ENCODE results near the gene ZNF644. TPM values are rescaled to one million over a fixed set of nuclear protein-coding genes. Genes with fewer than 3 reads are reported as not detected.
A peak's percentile ranks its signal among the peaks of the same experiment; 100 is the strongest.
"Not testable (repeated sequence)": the region's sequence is repeated elsewhere in the genome, so short reads cannot be mapped to it uniquely, and the experiment has no call there.

Gene ZNF644
- total RNA-seq, 8 experiments from 2014 or later, result 33.9 to 125 (median 103) TPM

- in situ Hi-C loops (cut with MboI; ENCODE audit: low pct_unique_long_range_greater_than_20kb in 2 of 9, low sequenced_read_pairs in 9 of 9, unreplicated experiment in 9 of 9); H3K4me3 ChIP-seq; H3K27ac ChIP-seq; ATAC-seq (replicated peaks in 6 of 8); H3K4me1 ChIP-seq (replicated peaks in 1 of 2): not testable (repeated sequence)
- WGBS, 10 experiments, result 0 to 61% (median 40%) methylated on average over 1 to 2 of the region's 2 CpGs; no CpG with 5 or more reads in 3 of the 10 experiments
Observed at GRCh38 chr1:91042372-91042771, 20.5 kb upstream of the ZNF644 start.

DNA sequence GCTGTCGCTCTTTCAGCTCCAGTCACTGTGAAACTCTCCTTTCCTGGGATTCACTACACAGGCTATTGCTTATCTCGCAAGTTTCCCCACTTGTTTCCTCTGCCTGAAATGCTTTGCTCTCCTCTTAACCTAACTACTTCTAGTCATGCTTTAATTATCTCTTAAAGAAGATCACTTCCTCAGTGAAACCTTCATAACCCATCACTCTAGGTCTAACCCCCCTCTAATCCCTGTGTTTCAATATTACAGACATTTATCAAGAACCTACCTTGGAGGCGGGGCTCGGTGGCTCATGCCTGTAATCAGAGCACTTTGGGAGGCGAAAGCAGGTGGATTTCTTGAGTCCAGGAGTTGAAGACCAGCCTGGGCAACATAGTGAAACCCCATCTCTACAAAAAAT, 16.7 kb upstream of the ZNF644 start:
- no peaks in the 10 kb centered on the region for H3K4me1 ChIP-seq (replicated peaks in 1 of 2)
- 38 to 96% (median 88%) methylated on average over 1 to 5 of the region's 5 CpGs; no CpG with 5 or more reads in 1 of the 10 experiments for WGBS, 10 experiments
- ATAC-seq (replicated peaks in 6 of 8), result no peak
- H3K27ac ChIP-seq, result no peak overlapping the region
- no peak overlapping the region for H3K4me3 ChIP-seq
- in situ Hi-C loops (cut with MboI; ENCODE audit: low pct_unique_long_range_greater_than_20kb in 2 of 9, low sequenced_read_pairs in 9 of 9, unreplicated experiment in 9 of 9), result no loop called here

GRCh38 chr1:91036894-91037829, 15.3 kb upstream of the ZNF644 start:
- Histone ChIP-seq H3K4me1 (replicated peaks in 1 of 2) (no peaks in the 10 kb centered on the region), H3K4me3 (no peak overlapping the region), H3K27ac (no peak overlapping the region)
- 21 to 100% (median 84%) methylated on average over 3 to 4 of the region's 4 CpGs for WGBS, 10 experiments
- in situ Hi-C loops (cut with MboI; ENCODE audit: low pct_unique_long_range_greater_than_20kb in 2 of 9, low sequenced_read_pairs in 9 of 9, unreplicated experiment in 9 of 9), result no loop called here
- ATAC-seq (replicated peaks in 6 of 8), result no peak

DNA sequence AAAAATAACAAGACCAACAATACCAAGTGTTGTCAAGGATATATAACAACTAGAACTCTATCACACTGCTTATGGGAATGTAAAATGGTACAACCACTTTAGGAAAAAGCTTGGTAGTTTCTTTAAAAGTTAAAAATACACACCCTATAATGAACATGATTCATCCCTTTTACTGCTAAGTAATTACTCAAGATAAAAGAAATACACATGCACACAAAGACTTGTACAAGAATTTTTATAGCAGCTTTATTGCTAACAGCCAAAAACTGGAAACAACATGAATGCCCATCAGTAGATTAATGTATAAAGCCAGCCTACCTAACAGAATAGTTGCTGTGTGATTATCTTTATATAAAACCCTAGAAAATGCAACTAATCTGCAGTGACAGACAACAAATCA, 10.5 kb upstream of the ZNF644 start:
- ATAC-seq (replicated peaks in 6 of 8), result no peak
- no peaks in the 10 kb centered on the region for H3K4me1 ChIP-seq (replicated peaks in 1 of 2)
- H3K27ac ChIP-seq, result no peak overlapping the region
- in situ Hi-C loops (cut with MboI; ENCODE audit: low pct_unique_long_range_greater_than_20kb in 2 of 9, low sequenced_read_pairs in 9 of 9, unreplicated experiment in 9 of 9), result no loop called here
- H3K4me3 ChIP-seq, result no peak overlapping the region

DNA sequence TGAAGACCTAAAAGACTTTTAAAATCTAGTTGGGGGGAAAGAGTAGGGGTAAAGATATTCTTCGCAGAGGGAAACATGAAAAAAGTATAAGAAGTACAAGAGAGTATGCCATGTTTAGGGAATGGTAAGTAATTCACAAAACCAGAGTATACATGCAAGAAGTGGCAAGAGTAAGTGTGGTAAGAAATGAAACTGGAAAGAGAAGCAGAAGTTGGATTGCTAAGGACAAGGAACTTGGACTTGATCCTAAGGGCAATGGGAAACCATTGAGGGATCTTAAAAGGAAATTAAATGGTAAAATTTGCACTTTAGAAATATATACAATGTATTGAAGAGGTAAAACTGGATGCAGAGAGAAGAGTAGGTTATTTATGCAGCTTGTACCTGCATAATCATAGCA, 9.2 kb upstream of the ZNF644 start:
- no peak overlapping the region for H3K4me3 ChIP-seq
- 55 to 100% (median 86%) methylated on average over 1 of the region's 1 CpG; no CpG with 5 or more reads in 1 of the 10 experiments for WGBS, 10 experiments
- H3K27ac ChIP-seq, result no peak overlapping the region
- no peaks in the 10 kb centered on the region for H3K4me1 ChIP-seq (replicated peaks in 1 of 2)
- ATAC-seq (replicated peaks in 6 of 8), result no peak
- in situ Hi-C loops (cut with MboI; ENCODE audit: low pct_unique_long_range_greater_than_20kb in 2 of 9, low sequenced_read_pairs in 9 of 9, unreplicated experiment in 9 of 9), result no loop called here

DNA sequence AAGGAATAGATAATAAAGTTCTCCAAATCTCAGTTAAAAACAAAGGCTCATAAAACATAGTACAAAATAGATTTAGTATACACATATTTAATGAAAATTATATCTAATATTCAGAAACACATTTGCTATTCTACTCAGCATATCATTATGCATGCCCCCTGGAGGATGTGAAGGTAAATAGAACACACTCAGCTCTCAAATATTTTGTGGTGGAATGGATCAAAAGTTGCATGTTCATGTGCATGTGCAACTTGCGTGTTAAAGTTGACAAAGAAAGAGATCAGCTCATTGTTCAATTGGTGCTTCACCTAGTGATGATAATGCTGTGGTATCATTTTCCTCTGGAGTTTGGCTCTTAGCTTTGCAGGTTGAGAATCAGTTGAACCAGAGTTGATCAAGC, 4.9 kb upstream of the ZNF644 start:
- in situ Hi-C loops (cut with MboI; ENCODE audit: low pct_unique_long_range_greater_than_20kb in 2 of 9, low sequenced_read_pairs in 9 of 9, unreplicated experiment in 9 of 9), result no loop called here
- peaks cover 5 to 6% of the 10 kb centered on the region in 2 donors for H3K4me1 ChIP-seq (replicated peaks in 1 of 2)
- no peak for ATAC-seq (replicated peaks in 6 of 8)
- H3K27ac ChIP-seq, result no peak overlapping the region
- WGBS, 10 experiments, result 56 to 93% (median 82%) methylated on average over 1 of the region's 1 CpG; no CpG with 5 or more reads in 2 of the 10 experiments
- no peak overlapping the region for H3K4me3 ChIP-seq

DNA sequence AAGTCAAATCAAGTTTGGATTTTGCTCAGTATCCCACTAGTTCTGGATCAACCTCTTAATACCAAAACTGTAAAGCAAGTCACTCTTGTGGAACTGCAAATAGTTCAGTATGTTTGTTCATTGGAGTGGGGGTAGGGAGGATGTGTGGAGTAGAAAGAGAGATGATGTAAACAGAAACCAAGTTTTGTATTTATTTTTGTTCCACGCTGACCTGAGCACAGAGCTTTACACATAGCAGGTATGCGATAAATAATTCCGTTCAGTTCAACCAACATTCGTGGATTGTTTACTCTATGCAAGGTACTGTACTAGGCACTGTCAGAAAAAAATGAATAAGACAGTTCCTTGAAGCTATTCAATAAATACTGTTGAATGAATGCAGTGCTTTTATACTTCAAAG, 4.5 kb upstream of the ZNF644 start:
- ATAC-seq (replicated peaks in 6 of 8), result no peak
- H3K27ac ChIP-seq, result no peak overlapping the region
- H3K4me1 ChIP-seq (replicated peaks in 1 of 2), result peaks cover 5 to 6% of the 10 kb centered on the region in 2 donors
- no peak overlapping the region for H3K4me3 ChIP-seq
- 80 to 98% (median 93%) methylated on average over 3 to 4 of the region's 4 CpGs for WGBS, 10 experiments
- in situ Hi-C loops (cut with MboI; ENCODE audit: low pct_unique_long_range_greater_than_20kb in 2 of 9, low sequenced_read_pairs in 9 of 9, unreplicated experiment in 9 of 9), result no loop called here

DNA sequence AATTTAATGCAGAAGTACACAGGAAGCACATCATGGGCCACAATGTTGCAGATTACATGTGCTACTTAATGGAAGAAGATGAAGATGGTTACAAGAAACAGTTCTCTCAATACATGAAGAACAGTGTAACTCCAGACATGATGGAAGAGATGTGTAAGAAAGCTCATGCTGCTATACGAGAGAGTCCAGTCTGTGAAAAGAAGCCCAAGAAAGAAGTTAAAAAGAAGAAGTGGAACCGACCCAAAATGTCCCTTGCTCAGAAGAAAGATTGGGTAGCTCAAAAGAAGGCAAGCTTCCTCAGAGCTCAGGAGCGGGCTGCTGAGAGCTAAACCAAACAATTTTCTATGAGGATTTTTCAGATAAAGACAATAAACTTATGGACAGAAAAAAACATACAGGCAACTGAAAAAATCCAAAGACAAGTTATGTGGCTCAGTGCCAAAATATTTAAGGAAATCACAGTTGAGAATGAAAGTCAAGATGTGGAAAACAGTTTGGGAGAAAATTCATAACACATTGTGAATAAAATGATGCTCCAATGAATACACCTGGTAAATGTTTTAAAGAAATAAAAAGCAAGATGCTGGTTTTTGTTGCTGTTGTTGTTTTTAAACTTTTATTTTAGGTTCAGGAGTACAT, 2.8 kb upstream of the ZNF644 start:
- no peak for ATAC-seq (replicated peaks in 6 of 8)
- Histone ChIP-seq H3K4me1 (replicated peaks in 1 of 2) (peaks cover 8 to 17% of the 10 kb centered on the region in 2 donors), H3K4me3 (no peak overlapping the region), H3K27ac (no peak overlapping the region)
- 77 to 100% (median 88%) methylated on average over 1 to 3 of the region's 3 CpGs for WGBS, 10 experiments
- in situ Hi-C loops (cut with MboI; ENCODE audit: low pct_unique_long_range_greater_than_20kb in 2 of 9, low sequenced_read_pairs in 9 of 9, unreplicated experiment in 9 of 9), result no loop called here

- WGBS, 10 experiments, result 4 to 100% (median 79%) methylated on average over 1 to 6 of the region's 6 CpGs
- peaks cover 11 to 23% of the 10 kb centered on the region in 2 donors for H3K4me1 ChIP-seq (replicated peaks in 1 of 2)
- peak overlapping the region; percentile 71 to 91 (median 88) for H3K4me3 ChIP-seq
- in situ Hi-C loops (cut with MboI; ENCODE audit: low pct_unique_long_range_greater_than_20kb in 2 of 9, low sequenced_read_pairs in 9 of 9, unreplicated experiment in 9 of 9), result no loop called here
- ATAC-seq (replicated peaks in 6 of 8), result peak in 1 of 8 experiments; percentile 1
- peak overlapping the region; percentile 99 to 100 for H3K27ac ChIP-seq
Observed at GRCh38 chr1:91022518-91022929, 689 bp upstream of the ZNF644 start.

- ATAC-seq (replicated peaks in 6 of 8), result peak; percentile 50 to 83 (median 74)
- H3K4me3 ChIP-seq, result peak overlapping the region; percentile 71 to 91 (median 88)
- WGBS, 10 experiments, result 0 to 5% (median 0%) methylated on average over 1 to 6 of the region's 33 CpGs; no CpG with 5 or more reads in 3 of the 10 experiments
- in situ Hi-C loops (cut with MboI; ENCODE audit: low pct_unique_long_range_greater_than_20kb in 2 of 9, low sequenced_read_pairs in 9 of 9, unreplicated experiment in 9 of 9), result no loop called here
- peak overlapping the region; percentile 99 to 100 for H3K27ac ChIP-seq
- peaks cover 11 to 24% of the 10 kb centered on the region in 2 donors for H3K4me1 ChIP-seq (replicated peaks in 1 of 2)
Observed at GRCh38 chr1:91020967-91021685, 709 bp downstream of the ZNF644 start.

DNA sequence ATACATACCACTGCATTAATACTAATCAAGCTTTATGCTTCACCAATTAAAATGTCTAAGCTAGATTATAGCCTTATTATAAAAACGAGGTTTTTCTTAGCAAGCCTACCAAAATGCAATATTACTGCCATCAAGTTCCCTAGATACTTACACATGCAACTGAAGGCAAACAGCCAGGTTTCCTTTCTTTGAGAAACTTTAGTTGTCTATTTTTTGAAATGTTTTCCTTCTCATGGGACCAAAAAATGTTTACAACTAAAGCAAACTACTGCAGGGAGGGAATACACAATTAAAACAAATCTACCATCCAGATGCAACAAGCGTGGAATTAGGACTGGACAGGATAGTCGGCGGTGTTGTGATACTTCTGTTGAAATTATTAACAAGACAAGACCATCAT, 1.3 kb downstream of the ZNF644 start:
- H3K4me3 ChIP-seq, result peak overlapping the region; percentile 71 to 91 (median 88)
- in situ Hi-C loops (cut with MboI; ENCODE audit: low pct_unique_long_range_greater_than_20kb in 2 of 9, low sequenced_read_pairs in 9 of 9, unreplicated experiment in 9 of 9), result no loop called here
- ATAC-seq (replicated peaks in 6 of 8), result no peak
- WGBS, 10 experiments, result 0 to 34% (median 11%) methylated on average over 1 to 4 of the region's 4 CpGs
- H3K27ac ChIP-seq, result peak overlapping the region; percentile 99 to 100
- peaks cover 11 to 30% of the 10 kb centered on the region in 2 donors for H3K4me1 ChIP-seq (replicated peaks in 1 of 2)

DNA sequence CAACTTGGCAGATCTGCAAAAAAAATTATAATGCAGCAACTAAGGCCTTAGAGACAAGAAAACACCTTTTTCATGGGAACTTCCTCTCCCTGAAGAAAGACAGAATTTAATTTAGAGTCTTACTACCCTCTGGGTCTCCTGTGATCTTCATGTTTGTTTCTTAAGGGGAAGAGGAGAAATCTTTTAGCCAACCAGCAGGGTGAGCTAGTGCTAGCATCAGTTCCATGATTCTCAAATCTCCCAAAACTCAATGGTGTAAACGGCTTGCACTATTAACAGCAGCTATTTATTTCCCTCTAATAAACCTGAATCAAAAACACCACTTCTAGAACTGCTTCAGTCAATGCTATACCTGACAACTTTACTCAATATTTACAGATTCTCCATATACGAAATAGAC, 3.8 kb downstream of the ZNF644 start:
- Histone ChIP-seq H3K27ac (no peak overlapping the region), H3K4me1 (replicated peaks in 1 of 2) (peaks cover 11 to 30% of the 10 kb centered on the region in 2 donors), H3K4me3 (no peak overlapping the region)
- 41 to 100% (median 95%) methylated on average over 1 to 2 of the region's 2 CpGs; no CpG with 5 or more reads in 1 of the 10 experiments for WGBS, 10 experiments
- in situ Hi-C loops (cut with MboI; ENCODE audit: low pct_unique_long_range_greater_than_20kb in 2 of 9, low sequenced_read_pairs in 9 of 9, unreplicated experiment in 9 of 9), result no loop called here
- ATAC-seq (replicated peaks in 6 of 8), result no peak

Measured in motor neuron (in vitro differentiated cells).